ENCODE data around the gene XG.

GRCh38 chrX:2801223-2801622 is 49.4 kb downstream of the XG start:
- no peak for TF ChIP-seq CTCF (IDR thresholded peaks at IDR 0.05; ENCODE audit: insufficient read depth, low read length)
- no peak for TF ChIP-seq REST (IDR thresholded peaks at IDR 0.05; ENCODE audit: insufficient replicate concordance, low read depth)
- TF ChIP-seq POLR2AphosphoS5 (IDR thresholded peaks at IDR 0.05; ENCODE audit: low read depth), result no peak
- TF ChIP-seq SPI1 (IDR thresholded peaks at IDR 0.05; ENCODE audit: borderline replicate concordance, low read depth), result no peak
- TF ChIP-seq GABPA (IDR thresholded peaks at IDR 0.05; ENCODE audit: low read depth), result no peak

Measured in HL-60 (cell line).